Kidney glomerular epithelial cell (primary cell): ENCODE data around the gene SPEF2.
"Not testable (repeated sequence)": the region's sequence is repeated elsewhere in the genome, so short reads cannot be mapped to it uniquely, and the experiment has no call there.

ENCODE experiments used
- DNase-seq: peaks from one replicate; lab custom pipeline; 2025; lab: John Stamatoyannopoulos, UW

SPEF2 gene

GRCh38 chr5:35659556-35659955 is 41.9 kb downstream of the SPEF2 start:
- no peak for DNase-seq

GRCh38 chr5:35660451-35660850 is 42.8 kb downstream of the SPEF2 start:
- no peak for DNase-seq

- DNase-seq, result no peak
Observed at GRCh38 chr5:35664584-35664983, 46.9 kb downstream of the SPEF2 start.

GRCh38 chr5:35665096-35665495 is 47.4 kb downstream of the SPEF2 start:
- DNase-seq, result no peak

- no peak for DNase-seq
Observed at GRCh38 chr5:35668319-35668718, 50.7 kb downstream of the SPEF2 start.

- no peak for DNase-seq
Observed at GRCh38 chr5:35668794-35669193, 51.1 kb downstream of the SPEF2 start.

GRCh38 chr5:35671541-35672295 is 54.1 kb downstream of the SPEF2 start:
- DNase-seq, result no peak

GRCh38 chr5:35672296-35672655 is 54.6 kb downstream of the SPEF2 start:
- DNase-seq, result not testable (repeated sequence)

- no peak for DNase-seq
Observed at GRCh38 chr5:35672995-35673394, 55.3 kb downstream of the SPEF2 start.

- no peak for DNase-seq
Observed at GRCh38 chr5:35674049-35674448, 56.4 kb downstream of the SPEF2 start.

- DNase-seq, result no peak
Observed at GRCh38 chr5:35675392-35675791, 57.7 kb downstream of the SPEF2 start.

- DNase-seq, result no peak
Observed at GRCh38 chr5:35677878-35678277, 60.2 kb downstream of the SPEF2 start.

- DNase-seq, result no peak
Observed at GRCh38 chr5:35678661-35679060, 61.0 kb downstream of the SPEF2 start.

GRCh38 chr5:35679357-35679756 is 61.7 kb downstream of the SPEF2 start:
- DNase-seq, result no peak

GRCh38 chr5:35681911-35682310 is 64.2 kb downstream of the SPEF2 start:
- no peak for DNase-seq

GRCh38 chr5:35683466-35683865 is 65.8 kb downstream of the SPEF2 start:
- DNase-seq, result no peak

GRCh38 chr5:35685161-35685560 is 67.5 kb downstream of the SPEF2 start:
- no peak for DNase-seq

GRCh38 chr5:35687961-35688360 is 70.3 kb downstream of the SPEF2 start:
- DNase-seq, result no peak

GRCh38 chr5:35694481-35694880 is 76.8 kb downstream of the SPEF2 start:
- DNase-seq, result no peak

GRCh38 chr5:35698047-35698808 is 80.6 kb downstream of the SPEF2 start:
- DNase-seq, result no peak

GRCh38 chr5:35707659-35708058 is 90.0 kb downstream of the SPEF2 start:
- no peak for DNase-seq

GRCh38 chr5:35709688-35710087 is 92.0 kb downstream of the SPEF2 start:
- DNase-seq, result no peak

- no peak for DNase-seq
Observed at GRCh38 chr5:35717718-35718117, 100.1 kb downstream of the SPEF2 start.

- no peak for DNase-seq
Observed at GRCh38 chr5:35735718-35736117, 118.1 kb downstream of the SPEF2 start.
